NCI-H1930 (cell line): ENCODE data around the gene ABT1.

Experiments
- DNase-seq, 2 experiments: peaks; one replicate each; lab custom pipeline; 2025; lab: John Stamatoyannopoulos, UW

ABT1 gene

GRCh38 chr6:26571592-26572296 lies 25.0 kb upstream of the ABT1 start:
- DNase-seq = peak; percentile 84 to 85

GRCh38 chr6:26575494-26575939 lies 21.2 kb upstream of the ABT1 start:
- no peak for DNase-seq

- no peak for DNase-seq
Measured at GRCh38 chr6:26576407-26576843, 20.3 kb upstream of the ABT1 start.

GRCh38 chr6:26576929-26577719 lies 19.6 kb upstream of the ABT1 start:
- no peak for DNase-seq

GRCh38 chr6:26577720-26578072 lies 19.1 kb upstream of the ABT1 start:
- DNase-seq = no peak

- DNase-seq = no peak
Measured at GRCh38 chr6:26578279-26578678, 18.5 kb upstream of the ABT1 start.

GRCh38 chr6:26578741-26579140 lies 18.0 kb upstream of the ABT1 start:
- DNase-seq = no peak

- DNase-seq = no peak
Measured at GRCh38 chr6:26581164-26581915, 15.4 kb upstream of the ABT1 start.

- DNase-seq = no peak
Measured at GRCh38 chr6:26588965-26589364, 7.8 kb upstream of the ABT1 start.

GRCh38 chr6:26592649-26593048 lies 4.1 kb upstream of the ABT1 start:
- DNase-seq = no peak

- no peak for DNase-seq
Measured at GRCh38 chr6:26593278-26594130, 3.2 kb upstream of the ABT1 start.

GRCh38 chr6:26594131-26594498 lies 2.6 kb upstream of the ABT1 start:
- no peak for DNase-seq

GRCh38 chr6:26594730-26595632 lies 1.8 kb upstream of the ABT1 start:
- DNase-seq = peak; percentile 8 to 36

GRCh38 chr6:26595669-26596269 lies 984 bp upstream of the ABT1 start:
- DNase-seq = peak; percentile 85 to 92

- no peak for DNase-seq
Measured at GRCh38 chr6:26597389-26597766, 625 bp downstream of the ABT1 start.

- DNase-seq = no peak
Measured at GRCh38 chr6:26597821-26598220, 1.1 kb downstream of the ABT1 start.

GRCh38 chr6:26598267-26598666 lies 1.5 kb downstream of the ABT1 start:
- DNase-seq = no peak

- DNase-seq = no peak
Measured at GRCh38 chr6:26599134-26599533, 2.4 kb downstream of the ABT1 start.

GRCh38 chr6:26599591-26599990 lies 2.8 kb downstream of the ABT1 start:
- DNase-seq = no peak

GRCh38 chr6:26600759-26601158 lies 4.0 kb downstream of the ABT1 start:
- no peak for DNase-seq
